GM21390 (cell line): Measurements from ENCODE around the gene CPSF3.
"Not testable (repeated sequence)": the region's sequence is repeated elsewhere in the genome, so short reads cannot be mapped to it uniquely, and the experiment has no call there.

ENCODE experiments used
- ATAC-seq: cut with Tn5 transposase; IDR thresholded peaks from one replicate; pipeline ENCODE4 v1.9.1; 2021; ENCODE audit not compliant: unreplicated experiment

CPSF3 gene

GRCh38 chr2:9392898-9393765 lies 30.3 kb upstream of the CPSF3 start:
- ATAC-seq: no peak

- no peak for ATAC-seq
These were observed 28.6 kb upstream of the CPSF3 start for GRCh38 chr2:9394816-9395215.

- ATAC-seq: no peak
These were observed 26.3 kb upstream of the CPSF3 start for GRCh38 chr2:9397201-9397600.

DNA sequence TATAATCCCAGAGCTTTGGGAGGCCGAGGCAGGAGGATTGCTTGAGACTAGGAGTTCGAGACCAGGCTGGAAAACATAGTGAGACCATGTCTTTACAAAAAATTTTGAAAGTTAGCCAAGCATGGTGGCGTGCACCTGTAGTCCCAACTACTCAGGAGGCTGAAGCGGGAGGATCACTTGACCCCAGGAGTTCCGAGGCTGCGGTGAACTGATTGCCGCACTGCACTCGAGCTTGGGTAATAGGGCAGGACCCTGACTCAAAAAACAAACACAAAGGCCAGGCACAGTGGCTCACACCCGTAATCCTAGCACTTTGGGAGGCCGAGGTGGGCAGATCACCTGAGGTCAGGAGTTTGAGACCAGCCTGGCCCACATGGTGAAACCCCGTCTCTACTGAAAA lies 25.2 kb upstream of the CPSF3 start:
- ATAC-seq: not testable (repeated sequence)

DNA sequence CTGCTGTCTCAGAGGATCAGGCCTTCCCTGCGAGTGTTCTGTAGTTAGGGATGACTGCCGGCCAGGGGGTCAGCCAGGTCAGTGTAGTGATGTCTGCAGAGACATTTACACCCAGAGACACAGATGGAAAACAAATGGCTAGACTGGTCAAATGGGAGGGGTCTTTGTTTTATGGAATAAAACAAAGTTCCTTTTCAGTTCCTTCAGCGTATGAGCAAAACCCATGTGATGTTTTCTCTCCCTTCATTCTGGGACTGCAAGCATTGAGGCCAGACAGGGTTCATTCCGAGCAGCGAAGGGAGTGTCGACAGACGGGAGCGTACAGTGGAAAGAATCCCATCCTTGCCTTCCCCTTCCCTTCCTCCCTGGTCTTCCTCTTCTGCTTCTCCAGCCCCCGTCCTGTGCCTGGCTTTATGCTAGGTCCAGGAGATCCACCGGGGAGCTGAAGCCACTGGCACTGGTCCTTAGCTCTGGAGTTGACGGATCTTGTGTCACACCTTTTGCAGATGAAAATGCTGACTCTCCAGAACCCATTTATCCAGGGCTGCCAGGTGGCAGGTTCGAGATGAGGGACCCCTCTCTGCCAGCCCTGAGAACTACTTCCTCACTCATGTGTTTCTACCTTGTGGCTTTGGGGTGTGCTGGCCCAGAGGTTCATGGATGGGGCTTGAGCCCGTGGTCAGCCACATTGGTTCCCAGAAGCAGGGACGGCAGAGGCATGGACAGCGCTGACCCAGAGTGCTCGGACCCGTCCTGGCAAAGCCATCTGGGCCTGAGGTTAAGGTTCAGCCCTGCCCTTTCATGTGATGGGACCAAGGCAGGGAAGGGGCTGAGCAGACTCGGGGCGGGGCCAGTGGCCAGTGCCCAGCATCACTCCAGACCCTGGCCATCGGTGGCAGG lies 24.3 kb upstream of the CPSF3 start:
- no peak for ATAC-seq

GRCh38 chr2:9400268-9401058 lies 23.0 kb upstream of the CPSF3 start:
- no peak for ATAC-seq

GRCh38 chr2:9401059-9401547 lies 22.4 kb upstream of the CPSF3 start:
- ATAC-seq: no peak

GRCh38 chr2:9401646-9402371 lies 21.6 kb upstream of the CPSF3 start:
- ATAC-seq: no peak

DNA sequence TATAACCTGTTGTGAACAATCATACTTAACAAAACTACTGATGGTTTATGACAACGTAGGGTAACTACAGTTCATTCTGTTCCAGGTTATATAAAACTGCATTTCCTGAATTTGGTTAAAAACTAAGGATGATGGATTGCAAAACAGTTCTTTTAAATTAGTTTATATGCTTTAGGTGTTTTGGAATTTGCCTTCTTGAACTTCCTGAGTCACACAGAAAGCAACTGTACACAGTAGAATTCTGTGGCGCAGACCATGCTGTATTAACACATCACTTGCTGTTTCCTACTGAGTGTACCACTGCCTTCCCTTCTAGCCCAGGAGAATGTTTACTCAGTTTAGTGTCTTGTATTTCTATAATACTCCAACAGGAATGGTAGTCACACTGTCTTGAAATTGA lies 19.5 kb upstream of the CPSF3 start:
- no peak for ATAC-seq

GRCh38 chr2:9404451-9404850 lies 19.0 kb upstream of the CPSF3 start:
- no peak for ATAC-seq

- ATAC-seq: no peak
These were observed 17.8 kb upstream of the CPSF3 start for GRCh38 chr2:9405636-9406035.

DNA sequence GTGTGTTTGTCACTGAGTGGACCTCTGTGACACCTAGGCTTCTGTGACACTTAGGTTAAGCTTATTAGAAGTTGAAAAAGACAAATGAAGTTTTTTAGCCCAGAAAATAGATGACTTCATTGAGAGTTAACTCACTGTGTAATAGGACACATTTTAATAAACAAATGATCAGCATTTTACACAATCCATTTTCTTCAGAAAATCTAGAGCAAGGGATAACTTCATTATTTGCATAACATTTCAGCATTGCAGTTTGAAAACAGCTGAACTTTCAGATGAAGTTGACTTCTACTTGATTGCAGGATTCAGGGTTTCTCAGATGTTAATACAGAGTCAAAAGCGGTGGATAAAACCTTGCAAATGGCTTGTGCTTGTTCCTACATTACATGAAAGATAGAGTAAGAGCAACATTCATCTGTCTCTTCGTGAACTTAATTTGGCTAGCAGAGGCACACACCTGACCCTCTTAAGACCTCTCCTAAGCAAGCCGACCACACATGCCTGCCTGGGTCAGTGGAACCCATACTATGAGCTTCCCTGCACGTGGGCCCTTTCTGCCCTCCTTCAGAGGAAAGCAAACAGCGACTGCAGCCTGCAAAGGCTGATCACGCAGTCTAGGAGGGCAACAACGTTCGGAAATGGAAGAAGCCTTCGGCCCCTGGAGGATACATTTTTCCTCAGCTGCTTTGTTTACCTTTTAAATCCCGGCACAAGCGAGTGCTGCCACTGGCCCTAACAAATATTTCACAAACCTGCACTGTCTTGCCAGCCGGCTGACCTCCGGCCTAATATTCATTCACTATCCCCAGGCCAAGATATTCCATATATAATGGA lies 16.7 kb upstream of the CPSF3 start:
- no peak for ATAC-seq

GRCh38 chr2:9407363-9407811 lies 16.1 kb upstream of the CPSF3 start:
- no peak for ATAC-seq

- no peak for ATAC-seq
These were observed 14.8 kb upstream of the CPSF3 start for GRCh38 chr2:9408641-9409151.

DNA sequence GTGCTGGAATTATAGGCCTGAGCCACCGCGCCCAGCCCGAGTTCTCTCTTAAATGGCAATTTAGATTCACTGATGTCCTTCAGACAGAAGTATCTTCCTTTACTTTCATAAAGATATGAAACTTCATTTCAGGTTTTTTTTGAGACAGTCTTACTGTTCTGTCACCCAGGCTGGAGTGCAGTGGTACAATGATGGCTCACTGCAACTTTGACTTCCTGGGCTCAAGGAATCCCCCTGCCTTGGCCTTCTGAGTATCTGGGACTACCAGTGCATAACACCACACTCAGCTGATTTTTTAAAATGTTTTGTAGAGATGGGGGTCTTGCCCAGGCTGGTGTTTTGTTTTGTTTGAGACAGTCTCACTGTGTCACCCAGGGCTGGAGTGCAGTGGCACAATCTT lies 13.3 kb upstream of the CPSF3 start:
- ATAC-seq: no peak

- no peak for ATAC-seq
These were observed 10.7 kb upstream of the CPSF3 start for GRCh38 chr2:9412781-9413180.

GRCh38 chr2:9415516-9416169 lies 7.8 kb upstream of the CPSF3 start:
- ATAC-seq: no peak

- no peak for ATAC-seq
These were observed 7.0 kb upstream of the CPSF3 start for GRCh38 chr2:9416267-9416961.
